Smooth muscle cell (in vitro differentiated cells): ENCODE measurements around the gene DCK. TPM values are rescaled to one million over a fixed set of nuclear protein-coding genes. Genes with fewer than 3 reads are reported as not detected.
"Not testable (repeated sequence)": the region's sequence is repeated elsewhere in the genome, so short reads cannot be mapped to it uniquely, and the experiment has no call there.

Experiments
- DNase-seq: peaks from one replicate; lab custom pipeline; 2025; ENCODE audit not compliant: unreplicated experiment; lab: John Stamatoyannopoulos, UW
- H2AFZ ChIP-seq: fragments of 200-600 bp; sonication (generic); 2 replicates; pipeline ENCODE4 v1.6.0; 2016; ENCODE audit warnings: antibody characterized with exemption, low read depth, mild to moderate bottlenecking
- H3F3A ChIP-seq: fragments of 200-600 bp; sonication (generic); 2 replicates; pipeline ENCODE4 v1.6.0; 2017; ENCODE audit warnings: antibody characterized with exemption, low read depth
- H3K27ac ChIP-seq: fragments of 200-600 bp; sonication (generic); 2 replicates; pipeline ENCODE4 v1.5.1; 2016; ENCODE audit warnings: low read depth, mild to moderate bottlenecking
- H3K27me3 ChIP-seq: fragments of 200-600 bp; sonication (generic); 2 replicates; pipeline ENCODE4 v1.6.1; 2016; ENCODE audit warnings: low read depth, mild to moderate bottlenecking
- H3K36me3 ChIP-seq: fragments of 200-600 bp; sonication (generic); 2 replicates; pipeline ENCODE4 v1.5.1; 2016; ENCODE audit warnings: low read depth
- H3K4me1 ChIP-seq: fragments of 200-600 bp; sonication (generic); 2 replicates; pipeline ENCODE4 v1.5.1; 2016; ENCODE audit warnings: low read depth
- H3K4me2 ChIP-seq: fragments of 200-600 bp; sonication (generic); 2 replicates; pipeline ENCODE4 v1.6.0; 2016; ENCODE audit warnings: mild to moderate bottlenecking
- H3K4me3 ChIP-seq: fragments of 200-600 bp; sonication (generic); 2 replicates; pipeline ENCODE4 v1.5.1; 2016; ENCODE audit warnings: mild to moderate bottlenecking
- H3K79me2 ChIP-seq: fragments of 200-600 bp; sonication (generic); 2 replicates; pipeline ENCODE4 v1.6.0; 2016; ENCODE audit warnings: low read depth, mild to moderate bottlenecking
- H3K9ac ChIP-seq: fragments of 200-600 bp; sonication (generic); 2 replicates; pipeline ENCODE4 v1.6.0; 2016; ENCODE audit warnings: low read depth
- H3K9me3 ChIP-seq: fragments of 200-600 bp; sonication (generic); replicated peaks from 2 replicates; pipeline ENCODE4 v1.5.1; 2016; ENCODE audit warnings: low read depth
- H4K20me1 ChIP-seq: fragments of 200-600 bp; sonication (generic); 2 replicates; pipeline ENCODE4 v1.6.0; 2016; ENCODE audit warnings: low read depth
- CTCF ChIP-seq: fragments of 200-600 bp; sonication (generic); IDR thresholded peaks from 2 replicates; pipeline ENCODE4 v1.5.1; 2017; ENCODE audit warnings: borderline replicate concordance, mild to moderate bottlenecking, antibody characterized with exemption; ENCODE audit not compliant: insufficient read depth, poor library complexity, severe bottlenecking
- WGBS: methylation state at CpG from one replicate; pipeline ENCODE4 v1.1.7; 2016; ENCODE audit warnings: low lambda C conversion rate; 5-methylcytosine and 5-hydroxymethylcytosine counted together
- polyA plus RNA-seq: library from polyadenylated mRNA; unstranded; fragments of >200 nt; fragmentation: Nextera tagmentation; extraction: Ambion mirVana; gene quantifications from 2 replicates; pipeline ENCODE4 v1.2.1, GENCODE V29; 2016
- total RNA-seq: library from RNA; depleted of rRNA; stranded (reverse); fragments of >200 nt; gene quantifications from 2 replicates; pipeline ENCODE4 v1.2.3, GENCODE V29; 2014

Gene DCK
- total and polyA plus RNA-seq, 2 experiments from 2014 or later = 18.8 to 28.9 TPM

- DNase-seq = no peak
- Histone ChIP-seq H3K4me1 (no peaks in the 10 kb centered on the region), H3K4me2 (no peak overlapping the region), H3K4me3 (no peak overlapping the region), H3K9ac (no peak overlapping the region), H3K27me3 (no peaks in the 10 kb centered on the region), H3F3A (no peaks in the 10 kb centered on the region), H3K79me2 (no peaks in the 10 kb centered on the region), H2AFZ (no peak overlapping the region), H3K9me3 (no peaks in the 10 kb centered on the region), H3K27ac (no peak overlapping the region), H3K36me3 (no peaks in the 10 kb centered on the region), H4K20me1 (no peaks in the 10 kb centered on the region)
- 98% methylated on average over 3 of the region's 3 CpGs for WGBS
- TF ChIP-seq CTCF = no peak
Measured at GRCh38 chr4:71025654-71026053, 32.2 kb downstream of the DCK start.

- Histone ChIP-seq H3F3A (no peaks in the 10 kb centered on the region), H3K27me3 (no peaks in the 10 kb centered on the region), H3K4me1 (no peaks in the 10 kb centered on the region), H3K4me2 (no peak overlapping the region), H3K27ac (no peak overlapping the region), H3K36me3 (no peaks in the 10 kb centered on the region), H4K20me1 (no peaks in the 10 kb centered on the region), H3K9ac (no peak overlapping the region), H3K79me2 (no peaks in the 10 kb centered on the region), H3K4me3 (no peak overlapping the region), H3K9me3 (no peaks in the 10 kb centered on the region), H2AFZ (no peak overlapping the region)
- no peak for DNase-seq
- no peak for TF ChIP-seq CTCF
- WGBS = 62% methylated on average over 2 of the region's 2 CpGs
Measured at GRCh38 chr4:71026086-71026485, 32.6 kb downstream of the DCK start.

- H3K4me3 ChIP-seq = no peak overlapping the region
- no peak overlapping the region for H2AFZ ChIP-seq
- H3K79me2 ChIP-seq = no peaks in the 10 kb centered on the region
- H3K4me2 ChIP-seq = no peak overlapping the region
- no peaks in the 10 kb centered on the region for H4K20me1 ChIP-seq
- H3K27ac ChIP-seq = no peak overlapping the region
- no peaks in the 10 kb centered on the region for H3K4me1 ChIP-seq
- H3F3A ChIP-seq = no peaks in the 10 kb centered on the region
- H3K27me3 ChIP-seq = no peaks in the 10 kb centered on the region
- no peaks in the 10 kb centered on the region for H3K36me3 ChIP-seq
- no peak overlapping the region for H3K9ac ChIP-seq
- no peak for TF ChIP-seq CTCF
- no peaks in the 10 kb centered on the region for H3K9me3 ChIP-seq
- no peak for DNase-seq
- WGBS = 100% methylated on average over 1 of the region's 1 CpG
Measured at GRCh38 chr4:71027611-71028010, 34.2 kb downstream of the DCK start.

- DNase-seq = no peak
- no peak overlapping the region for H3K27ac ChIP-seq
Measured at GRCh38 chr4:71029504-71029903, 36.1 kb downstream of the DCK start.

GRCh38 chr4:71032106-71032505 lies 38.7 kb downstream of the DCK start:
- not testable (repeated sequence) for H3K4me3 ChIP-seq, H3F3A ChIP-seq, H3K79me2 ChIP-seq, DNase-seq, H3K27me3 ChIP-seq, H3K9me3 ChIP-seq, H3K4me2 ChIP-seq, H2AFZ ChIP-seq, H4K20me1 ChIP-seq, H3K36me3 ChIP-seq, H3K4me1 ChIP-seq
- 59% methylated on average over 9 of the region's 10 CpGs for WGBS
- H3K9ac ChIP-seq = peak overlapping the region; percentile 28
- peak overlapping the region; percentile 72 for H3K27ac ChIP-seq

More at GRCh38 chr4:71029504-71029903, 36.1 kb downstream of the DCK start:
- Histone ChIP-seq H3K9me3 (no peaks in the 10 kb centered on the region), H3K27me3 (no peaks in the 10 kb centered on the region), H3K79me2 (no peaks in the 10 kb centered on the region), H3K9ac (no peak overlapping the region), H3F3A (no peaks in the 10 kb centered on the region), H3K36me3 (no peaks in the 10 kb centered on the region), H3K4me2 (no peak overlapping the region), H3K4me3 (no peak overlapping the region), H2AFZ (no peak overlapping the region), H4K20me1 (no peaks in the 10 kb centered on the region), H3K4me1 (no peaks in the 10 kb centered on the region)
- WGBS = 65% methylated on average over 1 of the region's 1 CpG
- TF ChIP-seq CTCF = no peak
